Breast epithelium (tissue), 3 donors: ENCODE data around the gene MLC1.

ENCODE experiments used
- POLR2A ChIP-seq: fragments of 450-650 bp; IDR thresholded peaks from one replicate; pipeline ENCODE4 v1.6.1; 2016; ENCODE audit warnings: antibody characterized with exemption, mild to moderate bottlenecking, moderate library complexity
- POLR2AphosphoS5 ChIP-seq, 3 donors: sonication (generic); formaldehyde crosslinking; IDR thresholded peaks; one replicate each; pipeline ENCODE4 v1.6.1; 2017; ENCODE audit warnings: antibody characterized with exemption in 3 of 3
- TF ChIP-seq, protein P1 (sequence below), 3 donors: fragments of 450-650 bp; IDR thresholded peaks; one replicate each; pipeline ENCODE4 v1.5.1; 2016 to 2017; ENCODE audit warnings: antibody characterized with exemption in 3 of 3, mild to moderate bottlenecking in 3 of 3, moderate library complexity in 3 of 3

DNA sequence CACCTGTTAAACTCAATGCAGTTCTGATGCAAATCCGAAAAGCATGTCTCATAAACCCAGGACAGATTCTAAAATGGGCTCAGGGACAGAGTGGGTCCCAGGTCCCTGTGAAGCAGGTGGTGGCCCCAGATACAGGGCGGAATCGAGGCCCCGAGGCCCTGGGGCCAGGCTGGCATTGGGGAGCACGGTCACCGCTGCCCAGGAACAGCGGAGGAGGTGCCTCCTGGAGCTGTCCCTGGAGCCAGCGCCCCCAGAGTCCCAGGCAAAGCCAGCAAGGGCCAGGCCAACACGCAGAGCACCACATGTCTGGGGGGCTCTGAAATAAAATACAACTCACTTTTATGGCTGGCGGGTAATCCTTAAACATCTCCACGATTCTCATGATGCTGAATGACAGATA is 17.1 kb downstream of the MLC1 start:
- TF ChIP-seq, protein P1, sequence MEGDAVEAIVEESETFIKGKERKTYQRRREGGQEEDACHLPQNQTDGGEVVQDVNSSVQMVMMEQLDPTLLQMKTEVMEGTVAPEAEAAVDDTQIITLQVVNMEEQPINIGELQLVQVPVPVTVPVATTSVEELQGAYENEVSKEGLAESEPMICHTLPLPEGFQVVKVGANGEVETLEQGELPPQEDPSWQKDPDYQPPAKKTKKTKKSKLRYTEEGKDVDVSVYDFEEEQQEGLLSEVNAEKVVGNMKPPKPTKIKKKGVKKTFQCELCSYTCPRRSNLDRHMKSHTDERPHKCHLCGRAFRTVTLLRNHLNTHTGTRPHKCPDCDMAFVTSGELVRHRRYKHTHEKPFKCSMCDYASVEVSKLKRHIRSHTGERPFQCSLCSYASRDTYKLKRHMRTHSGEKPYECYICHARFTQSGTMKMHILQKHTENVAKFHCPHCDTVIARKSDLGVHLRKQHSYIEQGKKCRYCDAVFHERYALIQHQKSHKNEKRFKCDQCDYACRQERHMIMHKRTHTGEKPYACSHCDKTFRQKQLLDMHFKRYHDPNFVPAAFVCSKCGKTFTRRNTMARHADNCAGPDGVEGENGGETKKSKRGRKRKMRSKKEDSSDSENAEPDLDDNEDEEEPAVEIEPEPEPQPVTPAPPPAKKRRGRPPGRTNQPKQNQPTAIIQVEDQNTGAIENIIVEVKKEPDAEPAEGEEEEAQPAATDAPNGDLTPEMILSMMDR (IDR thresholded peaks at IDR 0.05): no peak
- no peak for TF ChIP-seq POLR2A
- no peak for TF ChIP-seq POLR2AphosphoS5 (IDR thresholded peaks at IDR 0.05)
